GM12801 (cell line): ENCODE data around the gene CD93.

Experiments
- CTCF ChIP-seq: IDR thresholded peaks from one replicate; pipeline ENCODE4 v1.5.1; 2011; ENCODE audit warnings: control low read depth; ENCODE audit not compliant: insufficient read length; ENCODE audit errors: extremely low read depth

Gene CD93

GRCh38 chr20:23036371-23036770, 49.8 kb downstream of the CD93 start:
- no peak for TF ChIP-seq CTCF

DNA sequence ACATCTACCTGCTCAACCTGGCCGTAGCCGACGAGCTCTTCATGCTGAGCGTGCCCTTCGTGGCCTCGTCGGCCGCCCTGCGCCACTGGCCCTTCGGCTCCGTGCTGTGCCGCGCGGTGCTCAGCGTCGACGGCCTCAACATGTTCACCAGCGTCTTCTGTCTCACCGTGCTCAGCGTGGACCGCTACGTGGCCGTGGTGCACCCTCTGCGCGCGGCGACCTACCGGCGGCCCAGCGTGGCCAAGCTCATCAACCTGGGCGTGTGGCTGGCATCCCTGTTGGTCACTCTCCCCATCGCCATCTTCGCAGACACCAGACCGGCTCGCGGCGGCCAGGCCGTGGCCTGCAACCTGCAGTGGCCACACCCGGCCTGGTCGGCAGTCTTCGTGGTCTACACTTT, 50.4 kb downstream of the CD93 start:
- TF ChIP-seq CTCF, result no peak

DNA sequence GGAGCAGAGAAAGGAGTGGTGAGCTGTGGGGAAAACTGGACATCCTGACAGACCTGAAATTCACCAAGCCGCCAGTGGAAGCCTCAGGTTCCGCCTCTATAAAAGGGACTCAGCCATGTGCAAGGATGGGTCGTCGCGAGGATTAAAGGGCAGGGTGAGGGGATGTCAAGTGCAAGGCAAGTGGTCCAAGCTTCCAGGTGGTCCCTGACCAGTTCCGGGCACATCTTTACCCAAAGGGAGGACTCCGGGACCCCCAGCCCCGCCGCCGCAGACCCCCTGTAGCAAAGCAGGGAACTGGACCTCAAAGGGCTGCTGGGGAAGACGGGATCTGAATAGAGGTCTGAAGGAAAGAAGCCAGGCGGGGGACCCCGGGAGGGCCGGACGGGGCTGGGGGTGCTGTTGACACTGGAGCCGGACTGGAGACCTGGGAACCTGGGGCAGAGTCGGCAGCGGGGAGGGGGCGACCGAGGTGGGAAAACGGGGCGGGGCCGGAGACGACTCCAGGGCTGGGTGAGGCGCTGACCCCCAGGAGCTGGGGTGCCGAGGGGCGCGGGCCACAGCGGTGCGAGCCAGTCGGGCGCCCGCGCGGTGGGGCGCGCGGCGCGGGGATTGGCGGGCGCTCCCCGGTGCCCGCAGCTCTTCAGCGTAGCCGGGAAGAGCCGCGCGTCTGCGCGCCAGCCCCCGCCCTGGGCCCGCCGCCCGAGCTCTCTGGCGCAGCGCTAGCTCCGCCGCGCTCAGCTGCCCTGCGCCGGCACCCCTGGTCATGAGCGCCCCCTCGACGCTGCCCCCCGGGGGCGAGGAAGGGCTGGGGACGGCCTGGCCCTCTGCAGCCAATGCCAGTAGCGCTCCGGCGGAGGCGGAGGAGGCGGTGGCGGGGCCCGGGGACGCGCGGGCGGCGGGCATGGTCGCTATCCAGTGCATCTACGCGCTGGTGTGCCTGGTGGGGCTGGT, 51.1 kb downstream of the CD93 start, which contains the start of gene SSTR4:
Gene SSTR4 (plus strand): TSS at position 592 of the 951 bp plus-strand sequence. CDS start 172 bp downstream, at position 764.
- TF ChIP-seq CTCF, result no peak

DNA sequence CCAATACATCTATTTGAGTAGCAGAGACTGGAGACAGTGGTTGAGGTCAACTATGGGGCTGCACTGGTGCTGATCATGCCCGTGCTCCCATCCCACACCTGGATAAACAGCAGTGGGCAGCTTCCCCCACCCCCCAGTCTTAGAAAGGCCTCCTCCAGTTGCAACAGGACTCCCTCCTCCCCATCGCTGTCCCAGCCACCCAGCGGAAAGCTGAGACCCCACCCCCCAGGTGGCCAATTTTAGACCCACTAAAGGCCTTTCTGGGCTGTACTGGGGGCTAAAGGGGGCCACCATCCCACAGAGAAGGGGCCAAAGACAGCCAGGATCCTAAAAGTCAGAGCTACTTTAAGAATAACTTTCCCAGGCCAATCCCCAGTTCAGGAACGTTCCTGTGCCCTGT, 52.2 kb downstream of the CD93 start:
- no peak for TF ChIP-seq CTCF

GRCh38 chr20:23032750-23033078, 53.4 kb downstream of the CD93 start:
- no peak for TF ChIP-seq CTCF

DNA sequence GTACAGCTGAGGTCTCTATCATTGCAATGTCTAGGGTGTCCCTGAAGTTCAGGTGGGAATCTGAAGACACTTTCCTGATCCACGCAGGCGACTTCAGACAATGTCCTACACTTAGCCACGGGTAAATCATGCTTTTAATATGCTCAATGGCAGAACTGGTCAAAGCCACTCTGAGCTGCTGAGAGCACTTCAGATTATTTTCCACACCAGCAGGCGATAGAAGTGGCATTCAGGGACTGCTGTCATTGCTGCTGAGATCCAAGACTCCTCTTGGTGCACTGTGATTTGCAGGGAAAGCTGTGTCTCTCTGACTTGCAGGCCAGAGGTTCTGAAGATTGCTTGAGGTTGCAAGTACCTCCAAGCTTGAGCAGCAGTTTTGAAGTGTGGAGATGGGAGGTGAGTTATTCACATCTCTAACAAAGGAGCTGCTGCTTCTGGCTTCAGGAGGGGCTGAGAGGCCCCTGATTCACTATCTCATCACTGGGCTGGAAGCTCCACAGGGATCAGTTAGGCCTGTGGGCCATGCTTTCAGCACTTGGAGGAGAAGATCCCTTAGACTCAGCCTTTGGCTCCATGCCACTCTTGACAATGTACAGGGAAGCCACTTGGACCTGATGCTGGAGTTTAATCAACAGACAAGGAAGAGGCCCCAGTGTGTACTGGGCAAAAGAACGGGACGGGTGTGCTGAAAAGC, 53.9 kb downstream of the CD93 start:
- no peak for TF ChIP-seq CTCF

- TF ChIP-seq CTCF, result no peak
These were observed 54.8 kb downstream of the CD93 start for GRCh38 chr20:23031346-23031745.
